PC-9 (cell line): ENCODE data around the gene CARMIL1. TPM values are rescaled to one million over a fixed set of nuclear protein-coding genes. Genes with fewer than 3 reads are reported as not detected.

Source experiments
- BruUV-seq: library from RNA; stranded (reverse); fragments of 400-500 nt; replicated peaks from 2 replicates; lab custom pipeline; 2021; lab: Mats Ljungman, UMichigan
- CTCF ChIA-PET: fragments of 300-600 bp; sonication (Branson Sonifier 250); formaldehyde crosslinking; loops from one replicate; lab custom pipeline; 2022; ENCODE audit warnings: antibody characterized with exemption; lab: Charles Lee
- POLR2A ChIA-PET: fragments of 300-600 bp; sonication (Branson Sonifier 250); formaldehyde crosslinking; loops from one replicate; lab custom pipeline; 2022; ENCODE audit warnings: antibody characterized with exemption; ENCODE audit not compliant: unreplicated experiment; lab: Charles Lee
- DNase-seq, 2 experiments: peaks; one replicate each; pipeline versions ENCODE4 v3.0.0 to v3.0.0-alpha.2; 2015 to 2022; ENCODE audit warnings: mixed read lengths in 1 of 2
- H2AFZ ChIP-seq: fragments of 200-600 bp; sonication (generic); 2 replicates; pipeline ENCODE4 v1.8.1; 2017; ENCODE audit warnings: antibody characterized with exemption
- H3F3A ChIP-seq: fragments of 200-600 bp; sonication (generic); 2 replicates; pipeline ENCODE4 v1.8.1; 2017; ENCODE audit warnings: antibody characterized with exemption, mild to moderate bottlenecking, low read depth; ENCODE audit not compliant: insufficient read depth
- H3K27ac ChIP-seq: fragments of 200-600 bp; sonication (generic); 2 replicates; pipeline ENCODE4 v1.6.1; 2016; ENCODE audit warnings: mixed run types
- H3K27me3 ChIP-seq: fragments of 200-600 bp; sonication (generic); 2 replicates; pipeline ENCODE4 v1.6.1; 2016; ENCODE audit warnings: low read depth, mixed run types; ENCODE audit not compliant: insufficient read depth
- H3K36me3 ChIP-seq: fragments of 200-600 bp; sonication (generic); 2 replicates; pipeline ENCODE4 v1.6.1; 2016; ENCODE audit warnings: low read depth, mixed run types
- H3K4me1 ChIP-seq: fragments of 200-600 bp; sonication (generic); replicated peaks from 2 replicates; pipeline ENCODE4 v1.6.1; 2016; ENCODE audit warnings: mixed run types; ENCODE audit not compliant: insufficient read depth
- H3K4me2 ChIP-seq: fragments of 200-600 bp; sonication (generic); 2 replicates; pipeline ENCODE4 v1.6.1; 2017; ENCODE audit warnings: mixed run types
- H3K4me3 ChIP-seq: fragments of 200-600 bp; sonication (generic); 2 replicates; pipeline ENCODE4 v1.6.1; 2016; ENCODE audit warnings: mixed run types
- H3K79me2 ChIP-seq: fragments of 200-600 bp; sonication (generic); 2 replicates; pipeline ENCODE4 v1.6.1; 2017; ENCODE audit warnings: low read depth, mixed run types
- H3K9me2 ChIP-seq: fragments of 200-600 bp; sonication (generic); 2 replicates; pipeline ENCODE4 v1.8.1; 2017; ENCODE audit warnings: mild to moderate bottlenecking; ENCODE audit not compliant: insufficient read depth
- H3K9me3 ChIP-seq: fragments of 200-600 bp; sonication (generic); 2 replicates; pipeline ENCODE4 v1.8.1; 2016; ENCODE audit warnings: low read depth; ENCODE audit not compliant: insufficient read depth
- H4K20me1 ChIP-seq: fragments of 200-600 bp; sonication (generic); 2 replicates; pipeline ENCODE4 v1.8.1; 2017; ENCODE audit not compliant: insufficient read depth
- CTCF ChIP-seq: fragments of 200-600 bp; sonication (generic); conservative IDR thresholded peaks from 2 replicates; pipeline ENCODE4 v1.6.1; 2017; ENCODE audit warnings: mixed run types, antibody characterized with exemption, mild to moderate bottlenecking, moderate library complexity
- EZH2 ChIP-seq: fragments of 200-600 bp; sonication (generic); IDR thresholded peaks from 2 replicates; pipeline ENCODE4 v1.8.0; 2017; ENCODE audit warnings: antibody characterized with exemption, low read depth
- intact Hi-C: fragments of 100-400 bp; cut with micrococcal nuclease; formaldehyde crosslinking; loops from one replicate; pipeline ENCODE4 v1.10.0; 2022; ENCODE audit not compliant: unreplicated experiment
- total RNA-seq: library from RNA; stranded (reverse); gene quantifications from 2 replicates; pipeline ENCODE4 v1.2.3, GENCODE V29; 2021

The CARMIL1 gene
- total RNA-seq, 1 experiment from 2014 or later, result 33.1 TPM

GRCh38 chr6:25620391-25620790, 341.2 kb downstream of the CARMIL1 start:
- CTCF ChIA-PET, result no interaction called here
- POLR2A ChIA-PET, result no interaction called here
- intact Hi-C loops, result no loop called here

GRCh38 chr6:25623065-25623464, 343.9 kb downstream of the CARMIL1 start:
- no peaks in the 10 kb centered on the region for H3K27me3 ChIP-seq
- H3K79me2 ChIP-seq, result no peaks in the 10 kb centered on the region
- BruUV-seq, result no TSS peak
- CTCF ChIA-PET, result no interaction called here
- intact Hi-C loops, result no loop called here
- H4K20me1 ChIP-seq, result no peaks in the 10 kb centered on the region
- H3F3A ChIP-seq, result no peaks in the 10 kb centered on the region
- H3K4me3 ChIP-seq, result no peak overlapping the region
- H3K9me2 ChIP-seq, result no peaks in the 10 kb centered on the region
- no peak overlapping the region for H3K4me2 ChIP-seq
- DNase-seq, result no peak
- no peaks in the 10 kb centered on the region for H3K9me3 ChIP-seq
- no peaks in the 10 kb centered on the region for H3K4me1 ChIP-seq
- POLR2A ChIA-PET, result no interaction called here
- no peaks in the 10 kb centered on the region; the same call in 1 of the 2 replicates for H3K36me3 ChIP-seq
- no peak overlapping the region for H3K27ac ChIP-seq
- TF ChIP-seq CTCF, result no peak
- TF ChIP-seq EZH2, result no peak
- no peak overlapping the region for H2AFZ ChIP-seq

More at GRCh38 chr6:25620391-25620790, 341.2 kb downstream of the CARMIL1 start:
- H3K27ac ChIP-seq, result no peak overlapping the region
- H3F3A ChIP-seq, result no peaks in the 10 kb centered on the region
- no peaks in the 10 kb centered on the region for H3K4me1 ChIP-seq
- TF ChIP-seq EZH2 (no peak), CTCF (no peak)
- H3K27me3 ChIP-seq, result no peaks in the 10 kb centered on the region
- H3K9me2 ChIP-seq, result no peaks in the 10 kb centered on the region
- H2AFZ ChIP-seq, result no peak overlapping the region
- no peak overlapping the region for H3K4me3 ChIP-seq
- H3K79me2 ChIP-seq, result no peaks in the 10 kb centered on the region
- no peak for DNase-seq
- no peaks in the 10 kb centered on the region for H4K20me1 ChIP-seq
- H3K4me2 ChIP-seq, result no peak overlapping the region
- no peaks in the 10 kb centered on the region for H3K9me3 ChIP-seq
- BruUV-seq, result no TSS peak
- no peaks in the 10 kb centered on the region; the same call in 1 of the 2 replicates for H3K36me3 ChIP-seq

GRCh38 chr6:25623879-25624278, 344.7 kb downstream of the CARMIL1 start:
- no peaks in the 10 kb centered on the region for H3K27me3 ChIP-seq
- POLR2A ChIA-PET, result no interaction called here
- intact Hi-C loops, result no loop called here
- H3K36me3 ChIP-seq, result no peaks in the 10 kb centered on the region; the same call in 1 of the 2 replicates
- DNase-seq, result no peak
- BruUV-seq, result no TSS peak
- CTCF ChIA-PET, result no interaction called here
- no peaks in the 10 kb centered on the region for H4K20me1 ChIP-seq
- no peaks in the 10 kb centered on the region for H3K9me2 ChIP-seq
- no peak overlapping the region for H2AFZ ChIP-seq
- H3K79me2 ChIP-seq, result no peaks in the 10 kb centered on the region
- TF ChIP-seq CTCF (no peak), EZH2 (no peak)
- H3K4me1 ChIP-seq, result no peaks in the 10 kb centered on the region
- H3K27ac ChIP-seq, result no peak overlapping the region
- no peaks in the 10 kb centered on the region for H3F3A ChIP-seq
- H3K4me2 ChIP-seq, result no peak overlapping the region
- no peaks in the 10 kb centered on the region for H3K9me3 ChIP-seq
- no peak overlapping the region for H3K4me3 ChIP-seq
